T47D (cell line): Measurements from ENCODE around the gene ACSL5.
A peak's percentile ranks its signal among the peaks of the same experiment; 100 is the strongest.
"Not testable (repeated sequence)": the region's sequence is repeated elsewhere in the genome, so short reads cannot be mapped to it uniquely, and the experiment has no call there.

Experiments used
- DNase-seq, 2 experiments: peaks; one replicate each; pipeline versions ENCODE4 v3.0.0 to v3.0.0-alpha.2; 2011 to 2012; ENCODE audit warnings: low read depth in 1 of 2, low spot score in 1 of 2
- JUND ChIP-seq: IDR thresholded peaks from 2 replicates; pipeline ENCODE4 v1.6.1; 2012; ENCODE audit warnings: low read depth
- in situ Hi-C: cut with HindIII; loops from 2 replicates; pipeline ENCODE4 v1.10.0; 2016; ENCODE audit warnings: low sequenced_read_pairs, low pct_unique_long_range_greater_than_20kb

ACSL5 gene

GRCh38 chr10:112359606-112360307 lies 14.2 kb upstream of the ACSL5 start:
- no peak for DNase-seq
- in situ Hi-C loops: no loop called here
- no peak for TF ChIP-seq JUND

DNA sequence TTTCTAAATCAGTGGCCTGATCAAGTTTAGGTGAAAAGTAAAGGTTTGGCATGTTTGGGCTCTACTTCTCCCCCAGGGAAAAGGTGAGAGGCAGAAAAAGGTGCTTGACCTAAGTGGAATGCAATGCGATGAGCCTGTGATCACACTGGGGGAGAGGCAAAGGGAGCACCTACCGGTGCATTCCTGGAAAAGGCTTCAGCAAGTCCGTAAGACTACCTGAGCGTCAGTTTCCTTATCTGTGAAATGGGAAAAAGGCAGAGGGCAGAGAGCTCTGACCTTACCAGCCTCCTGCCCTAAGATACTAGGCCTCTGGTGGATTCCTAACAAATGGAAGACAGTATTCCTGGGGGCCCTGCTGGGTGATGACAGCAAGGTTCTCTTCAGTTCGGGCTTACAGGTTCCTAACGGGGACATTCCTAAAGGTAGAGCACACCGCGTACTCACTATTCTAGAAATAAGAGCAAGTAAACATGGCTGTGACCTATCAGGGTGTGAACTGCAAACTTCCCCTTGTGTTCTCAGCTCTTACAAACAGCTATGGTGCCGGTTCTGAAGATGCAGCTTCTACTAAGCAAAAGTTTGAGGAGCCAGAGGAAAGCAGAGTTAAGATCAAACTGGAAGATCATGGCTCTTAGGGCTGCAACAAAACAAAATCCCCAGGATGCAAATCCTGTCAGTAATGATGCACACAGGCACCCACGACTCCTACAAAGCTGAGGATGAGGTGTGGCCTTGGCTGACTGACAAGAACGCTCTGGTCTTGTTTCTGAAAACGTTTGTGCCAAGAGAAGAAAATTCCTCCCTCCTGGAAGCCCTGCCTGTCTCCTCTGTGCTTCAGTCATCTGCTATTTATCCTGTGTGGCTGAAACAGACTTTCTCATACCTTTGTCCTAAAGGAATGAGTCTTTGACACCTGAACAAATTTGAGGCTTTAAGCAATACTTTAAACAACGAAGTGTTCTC lies 13.3 kb upstream of the ACSL5 start:
- no peak for TF ChIP-seq JUND
- in situ Hi-C loops: no loop called here
- peak in 1 of 2 experiments; percentile 33 for DNase-seq

DNA sequence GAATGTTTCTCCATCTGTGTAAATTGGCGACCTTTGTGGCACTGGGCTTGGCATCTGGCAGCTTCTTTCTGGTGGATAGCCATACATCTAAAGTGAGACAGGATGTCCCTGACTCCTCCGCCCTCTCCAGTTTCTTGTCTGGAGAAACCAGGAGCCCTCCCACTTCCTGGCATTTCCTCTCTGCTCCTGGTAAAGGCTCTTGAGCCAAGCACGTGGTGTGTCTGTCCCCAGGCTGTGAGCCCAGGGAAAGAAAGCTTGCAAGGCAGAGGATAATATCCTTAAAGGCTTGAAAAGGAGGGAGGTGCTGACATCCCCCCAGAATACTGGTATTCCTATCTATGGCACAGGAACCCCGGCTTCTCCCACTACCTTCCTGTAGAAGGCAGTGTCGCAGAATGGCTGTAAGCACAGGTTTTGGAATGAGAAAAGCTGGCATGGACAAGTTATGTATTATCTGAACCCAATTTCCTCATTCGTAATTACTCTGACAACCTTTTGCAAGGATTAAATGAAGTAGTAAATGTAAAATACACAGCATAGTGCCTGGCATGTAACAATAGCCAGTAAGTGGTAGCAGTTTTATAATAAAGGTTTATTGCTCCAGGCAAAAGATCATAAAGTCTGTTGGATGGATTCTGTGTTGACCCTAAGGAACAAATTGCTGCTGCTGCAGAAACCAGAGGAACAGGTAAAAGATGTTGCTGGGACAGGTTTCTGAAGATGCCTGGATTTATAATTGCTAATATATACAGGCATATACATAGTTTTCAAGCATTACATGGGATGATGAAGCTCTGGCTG lies 11.8 kb upstream of the ACSL5 start:
- in situ Hi-C loops: no loop called here
- DNase-seq: peak in 1 of 2 experiments; percentile 57
- TF ChIP-seq JUND: no peak

DNA sequence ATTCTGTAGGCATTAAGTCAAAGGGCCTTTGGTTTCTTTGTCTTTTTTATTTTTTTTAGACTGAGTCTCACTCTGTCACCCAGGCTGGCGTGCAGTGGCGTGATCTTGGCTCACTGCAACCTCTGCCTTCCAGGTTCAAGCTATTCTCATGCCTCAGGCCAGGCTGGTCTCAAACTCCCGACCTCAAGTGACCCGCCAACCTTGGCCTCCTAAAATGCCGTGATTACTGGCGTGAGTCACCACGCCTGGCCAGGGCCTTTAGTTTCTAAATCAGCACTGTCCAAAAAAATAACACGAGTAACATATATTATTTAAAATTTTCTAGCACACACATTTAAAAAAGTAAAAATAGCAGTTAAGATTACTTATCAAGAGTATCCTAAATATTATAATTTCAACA lies 11.1 kb upstream of the ACSL5 start:
- TF ChIP-seq JUND: no peak
- in situ Hi-C loops: no loop called here
- no peak for DNase-seq

DNA sequence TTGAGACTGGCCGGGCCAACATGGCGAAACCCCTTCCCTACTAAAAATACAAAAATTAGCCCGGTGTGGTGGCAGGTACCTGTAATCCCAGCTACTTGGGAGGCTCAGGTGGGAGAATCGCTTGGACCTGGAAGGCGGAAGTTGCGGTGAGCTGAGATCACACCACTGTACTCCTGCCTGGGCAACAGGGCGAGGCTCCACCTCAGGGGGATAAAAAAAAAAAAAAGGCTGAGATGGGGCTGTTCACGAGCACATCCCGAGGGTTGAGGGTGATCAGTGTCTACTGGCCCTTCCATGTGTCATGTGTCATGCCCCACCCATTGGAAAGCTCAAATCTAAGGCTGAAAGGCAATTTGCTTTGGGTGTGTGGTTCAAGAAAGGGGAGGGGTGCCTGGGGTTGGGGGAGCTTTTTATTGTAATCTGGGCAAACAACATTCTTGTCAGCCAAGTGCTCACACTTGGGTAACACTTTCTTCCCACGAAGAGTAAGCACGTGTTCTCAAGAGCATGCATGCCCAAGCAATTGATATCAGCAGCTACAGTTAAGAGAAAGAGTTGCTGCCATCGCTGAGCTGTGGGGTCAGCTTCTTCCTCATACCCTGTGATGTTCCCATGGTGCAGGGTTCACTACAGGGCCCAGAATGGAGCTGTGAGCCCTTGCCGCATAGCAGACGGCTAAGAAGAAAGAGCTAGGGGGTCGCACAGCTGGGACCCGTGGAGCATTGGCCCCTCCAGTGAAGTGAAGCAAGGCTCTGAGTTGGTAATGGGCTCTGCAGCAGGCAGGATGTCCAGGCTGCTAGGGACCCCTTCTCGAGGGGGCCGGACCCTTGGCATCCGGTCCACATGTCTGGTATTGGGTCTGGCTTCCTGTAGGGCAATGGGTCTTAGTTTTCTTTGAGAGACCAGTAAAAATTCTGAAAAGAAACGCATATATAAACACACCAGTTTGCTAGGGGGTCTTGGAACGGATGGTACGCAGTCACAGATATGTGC lies 9.9 kb upstream of the ACSL5 start:
- in situ Hi-C loops: no loop called here
- no peak for TF ChIP-seq JUND

GRCh38 chr10:112365014-112365432 lies 8.9 kb upstream of the ACSL5 start:
- TF ChIP-seq JUND: no peak
- in situ Hi-C loops: no loop called here
- no peak for DNase-seq

More for the DNA sequence above, 9.9 kb upstream of the ACSL5 start:
- no peak for DNase-seq

DNA sequence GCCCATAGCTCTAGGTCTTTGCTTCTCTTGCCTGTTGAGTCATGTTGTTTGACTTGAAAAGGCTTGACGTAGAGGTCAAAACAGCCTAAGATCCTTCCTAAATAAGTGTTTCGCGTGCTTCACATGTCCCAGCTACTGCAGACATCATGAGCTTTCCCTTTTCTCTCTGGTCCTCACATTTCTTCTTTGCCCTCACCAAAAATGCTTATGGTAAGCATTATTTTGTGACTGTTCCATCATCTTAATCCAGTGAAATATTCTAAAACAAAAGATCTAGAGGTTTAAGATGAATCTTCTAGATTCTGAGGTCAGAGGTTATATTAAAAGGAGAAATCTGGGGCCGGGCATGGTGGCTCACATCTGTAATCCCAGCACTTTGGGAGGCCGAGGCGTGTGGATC lies 8.5 kb upstream of the ACSL5 start:
- in situ Hi-C loops: no loop called here
- no peak for DNase-seq
- no peak for TF ChIP-seq JUND

GRCh38 chr10:112366992-112367391 lies 6.9 kb upstream of the ACSL5 start:
- in situ Hi-C loops: no loop called here
- no peak for TF ChIP-seq JUND
- DNase-seq: no peak

- in situ Hi-C loops: no loop called here
- no peak for DNase-seq
- no peak for TF ChIP-seq JUND
These were observed 6.4 kb upstream of the ACSL5 start for GRCh38 chr10:112367516-112367915.

DNA sequence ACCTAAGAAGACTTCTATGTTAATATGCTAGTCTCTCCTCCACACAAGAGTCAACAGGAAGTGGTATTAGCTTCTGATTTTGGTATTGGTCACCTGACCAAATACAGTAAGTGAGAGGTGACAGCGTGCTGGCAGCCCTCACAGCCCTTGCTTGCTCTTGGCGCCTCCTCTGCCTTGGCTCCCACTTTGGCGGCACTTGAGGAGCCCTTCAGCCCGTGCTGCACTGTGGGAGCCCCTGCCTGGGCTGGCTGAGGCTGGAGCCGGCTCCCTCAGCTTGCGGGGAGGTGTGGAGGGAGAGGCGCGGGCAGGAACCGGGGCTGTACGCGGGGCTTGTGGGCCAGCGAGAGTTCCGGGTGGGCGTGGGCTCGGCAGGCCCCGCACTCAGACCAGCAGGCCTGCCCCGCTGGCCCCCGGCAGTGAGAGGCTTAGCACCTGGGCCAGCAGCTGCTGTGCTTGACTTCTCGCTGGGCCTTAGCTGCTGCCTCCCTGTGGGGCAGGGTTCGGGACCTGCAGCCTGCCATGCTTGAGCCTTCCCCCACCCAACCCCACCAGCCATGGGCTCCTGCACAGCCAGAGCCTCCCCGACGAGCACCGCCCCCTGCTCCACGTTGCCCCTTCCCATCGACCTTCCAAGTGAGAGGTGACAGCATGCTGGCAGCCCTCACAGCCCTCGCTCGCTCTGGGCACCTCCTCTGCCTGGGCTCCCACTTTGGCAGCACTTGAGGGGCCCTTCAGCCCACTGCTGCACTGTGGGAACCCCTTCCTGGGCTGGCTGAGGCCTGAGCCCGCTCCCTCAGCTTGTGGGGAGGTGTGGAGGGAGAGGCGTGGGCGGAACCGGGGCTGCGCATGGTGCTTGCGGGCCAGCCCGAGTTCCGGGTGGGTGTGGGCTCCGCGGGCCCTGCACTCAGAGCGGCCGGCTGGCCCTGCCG lies 4.2 kb upstream of the ACSL5 start:
- no peak for DNase-seq
- no peak for TF ChIP-seq JUND
- in situ Hi-C loops: no loop called here

DNA sequence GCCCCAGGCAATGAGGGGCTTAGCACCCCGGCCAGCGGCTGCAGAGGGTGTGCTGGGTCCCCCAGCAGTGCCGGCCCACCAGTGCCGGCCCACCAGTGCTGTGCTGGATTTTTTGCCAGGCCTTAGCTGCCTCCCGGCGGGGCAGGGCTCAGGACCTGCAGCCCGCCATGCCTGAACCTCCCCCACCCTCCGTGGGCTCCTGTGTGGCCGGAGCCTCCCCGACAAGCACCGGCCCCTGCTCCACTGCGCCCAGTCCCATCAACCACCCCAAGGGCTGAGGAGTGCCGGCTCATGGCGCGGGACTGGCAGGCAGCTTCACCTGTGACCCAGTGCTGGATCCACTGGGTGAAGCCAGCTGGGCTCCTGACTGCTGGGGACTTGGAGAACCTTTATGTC lies 3.5 kb upstream of the ACSL5 start:
- in situ Hi-C loops: no loop called here
- DNase-seq: no peak
- no peak for TF ChIP-seq JUND

- in situ Hi-C loops: not testable (repeated sequence)
These were observed 2.6 kb upstream of the ACSL5 start for GRCh38 chr10:112371326-112371725.

DNA sequence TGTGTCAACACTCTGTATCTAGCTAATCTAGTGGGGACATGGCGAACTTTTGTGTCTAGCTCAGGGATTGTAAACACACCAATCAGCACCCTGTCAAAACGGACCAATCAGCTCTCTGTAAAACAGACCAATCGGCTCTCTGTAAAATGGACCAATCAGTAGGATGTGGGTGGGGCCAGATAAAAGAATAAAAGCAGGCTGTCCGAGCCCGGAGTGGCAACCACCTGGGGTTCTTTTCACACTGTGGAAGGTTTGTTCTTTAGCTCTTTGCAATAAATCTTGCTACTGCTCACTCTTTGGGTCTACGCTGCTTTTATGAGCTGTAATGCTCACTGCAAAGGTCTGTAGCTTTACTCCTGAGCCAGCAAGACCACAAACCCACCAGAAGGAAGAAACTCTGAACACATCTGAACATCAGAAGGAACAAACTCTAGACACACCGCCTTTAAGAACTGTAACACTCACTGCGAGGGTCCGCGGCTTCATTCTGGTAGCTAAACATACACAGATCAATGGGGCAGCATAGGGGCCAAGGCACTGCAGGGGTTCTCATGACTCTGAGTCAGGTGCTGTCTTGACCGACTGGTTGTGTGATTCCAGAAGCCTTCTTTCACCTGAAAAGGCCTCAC lies 1.6 kb upstream of the ACSL5 start:
- in situ Hi-C loops, DNase-seq: not testable (repeated sequence)

More at GRCh38 chr10:112371326-112371725, 2.6 kb upstream of the ACSL5 start:
- not testable (repeated sequence) for DNase-seq
